Mesodermal cell (in vitro differentiated cells): ENCODE results near the gene TSPAN18.

ENCODE experiments used
- H3K27ac ChIP-seq: 2 replicates; pipeline ENCODE4 v1.7.0; 2013; ENCODE audit warnings: mild to moderate bottlenecking, low read depth, low read length, moderate library complexity; ENCODE audit not compliant: severe bottlenecking
- H3K36me3 ChIP-seq: 2 replicates; pipeline ENCODE4 v1.7.1; 2013; ENCODE audit warnings: mild to moderate bottlenecking, low read length, moderate library complexity; ENCODE audit not compliant: control insufficient read depth, insufficient read depth
- H3K4me1 ChIP-seq: one replicate; pipeline ENCODE4 v1.7.1; 2013; ENCODE audit warnings: mild to moderate bottlenecking, low read length; ENCODE audit not compliant: insufficient read depth, control insufficient read depth, poor library complexity, severe bottlenecking
- H3K4me3 ChIP-seq: 2 replicates; pipeline ENCODE4 v1.7.0; 2013; ENCODE audit warnings: low read length, control low read depth, mild to moderate bottlenecking; ENCODE audit not compliant: insufficient read depth, poor library complexity, severe bottlenecking; ENCODE audit errors: extremely low read depth
- H3K9me3 ChIP-seq: 2 replicates; pipeline ENCODE4 v1.7.1; 2013; ENCODE audit warnings: mild to moderate bottlenecking, low read length, moderate library complexity; ENCODE audit not compliant: control insufficient read depth
- WGBS, 2 experiments: methylation state at CpG; one replicate each; pipeline ENCODE4 v1.1.5; 2013; ENCODE audit warnings: missing lambda C conversion rate in 2 of 2; ENCODE audit not compliant: insufficient coverage in 2 of 2; 5-methylcytosine and 5-hydroxymethylcytosine counted together

TSPAN18 gene

DNA sequence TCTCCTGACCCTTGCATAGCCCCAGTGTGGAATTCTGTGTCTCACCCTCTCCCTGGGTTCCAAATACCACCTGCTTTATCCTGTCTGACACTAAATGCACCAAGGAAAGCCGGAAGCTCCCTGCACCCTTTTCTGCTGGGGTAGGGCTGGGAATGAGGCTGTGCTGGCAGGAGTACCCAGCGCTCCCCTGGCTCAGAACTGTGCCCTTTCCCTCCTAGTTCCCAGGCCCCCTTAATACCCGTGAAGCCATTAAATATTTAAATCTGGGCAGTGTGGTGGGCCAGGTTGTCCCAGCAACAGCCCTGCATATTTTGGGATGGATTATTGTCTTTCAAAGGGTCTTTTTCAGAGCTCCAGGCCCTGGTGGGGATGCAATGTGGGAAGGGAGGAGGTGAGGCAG, 160.9 kb downstream of the TSPAN18 start:
- peaks cover 2% of the 10 kb centered on the region for H3K36me3 ChIP-seq

DNA sequence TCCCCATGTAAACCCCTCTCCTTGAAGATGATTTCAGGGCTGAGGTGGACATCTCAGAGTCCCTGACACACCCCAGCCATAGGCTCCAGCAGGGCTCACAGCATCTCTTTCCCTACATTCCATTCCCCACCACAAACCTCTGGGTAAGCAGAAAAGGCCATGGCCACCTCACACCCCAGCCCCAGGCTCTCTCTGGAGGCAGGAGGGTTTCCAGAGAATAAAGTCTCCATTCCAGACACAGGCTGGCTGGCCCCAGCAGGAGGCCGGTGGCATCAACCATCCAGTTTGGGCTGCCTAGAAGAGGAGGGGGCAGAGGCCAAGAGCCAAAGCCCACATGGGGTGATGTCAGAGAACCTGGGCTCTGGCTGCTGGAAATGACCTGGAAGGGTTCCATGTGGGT, 162.5 kb downstream of the TSPAN18 start:
- WGBS, 2 experiments = 86 to 100% methylated on average over 1 of the region's 1 CpG
- H3K36me3 ChIP-seq = no peaks in the 10 kb centered on the region
- H3K4me3 ChIP-seq = no peak overlapping the region
- no peaks in the 10 kb centered on the region for H3K9me3 ChIP-seq
- H3K27ac ChIP-seq = no peak overlapping the region
- peaks cover 15% of the 10 kb centered on the region for H3K4me1 ChIP-seq

More for the DNA sequence above, 160.9 kb downstream of the TSPAN18 start:
- H3K9me3 ChIP-seq = no peaks in the 10 kb centered on the region
- 60% methylated on average over 1 of the region's 3 CpGs; no CpG with 5 or more reads in 1 of the 2 experiments for whole genome bisulfite sequencing, 2 experiments
- peaks cover 15% of the 10 kb centered on the region for H3K4me1 ChIP-seq
- H3K27ac ChIP-seq = no peak overlapping the region
- H3K4me3 ChIP-seq = no peak overlapping the region

DNA sequence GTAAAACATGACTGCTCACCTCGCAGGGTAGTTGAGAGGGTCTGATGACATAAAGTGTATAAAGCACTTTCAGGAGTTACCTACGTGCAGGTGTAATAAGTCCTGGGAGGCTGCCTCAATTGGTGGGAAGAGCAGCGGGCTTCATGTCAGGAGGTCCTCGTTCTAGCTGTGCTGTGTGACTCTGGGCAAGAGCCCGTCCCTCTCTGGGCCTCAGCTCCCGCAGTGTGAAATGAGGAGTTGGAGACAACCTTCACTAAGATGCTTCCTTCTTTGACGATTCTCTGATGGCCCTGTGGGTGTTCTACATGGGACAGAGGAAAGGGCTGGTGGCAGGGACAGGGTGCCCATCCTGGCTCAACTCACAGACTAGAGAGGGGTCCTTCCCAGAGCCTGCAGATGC, 166.1 kb downstream of the TSPAN18 start:
- Histone ChIP-seq H3K27ac (no peak overlapping the region), H3K4me1 (no peaks in the 10 kb centered on the region), H3K9me3 (no peaks in the 10 kb centered on the region), H3K4me3 (no peak overlapping the region), H3K36me3 (peaks cover 13% of the 10 kb centered on the region)
- 80 to 90% methylated on average over 5 of the region's 7 CpGs for WGBS, 2 experiments

DNA sequence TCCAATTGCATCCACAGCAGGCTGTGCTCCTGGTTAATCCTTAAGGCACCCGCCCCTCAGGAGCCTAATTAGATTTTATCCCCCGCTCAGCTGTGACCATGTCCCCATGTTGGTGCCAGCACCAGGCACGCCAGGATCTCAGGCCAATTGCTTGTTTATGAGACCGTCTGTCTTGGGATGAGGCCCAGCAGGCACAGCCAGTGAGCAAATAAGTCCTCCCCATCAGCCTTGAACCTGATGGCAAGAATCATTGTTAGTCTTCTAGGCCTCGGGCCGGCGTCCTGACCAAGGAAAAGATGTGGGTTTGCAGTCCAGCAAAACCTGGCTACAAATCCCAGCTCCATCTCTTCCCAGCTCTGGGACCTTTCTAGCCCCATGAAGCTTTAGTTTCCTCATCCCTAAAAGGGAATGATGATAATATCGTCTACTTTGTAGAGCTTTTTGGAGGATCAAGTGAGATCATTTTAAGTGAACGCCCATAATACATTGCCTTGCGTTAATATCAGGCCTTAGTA, 166.6 kb downstream of the TSPAN18 start:
- WGBS, 2 experiments = 79 to 80% methylated on average over 10 of the region's 10 CpGs
- no peaks in the 10 kb centered on the region for H3K4me1 ChIP-seq
- peaks cover 18% of the 10 kb centered on the region for H3K36me3 ChIP-seq
- H3K9me3 ChIP-seq = peaks cover 1% of the 10 kb centered on the region
- no peak overlapping the region for H3K4me3 ChIP-seq
- H3K27ac ChIP-seq = no peak overlapping the region

DNA sequence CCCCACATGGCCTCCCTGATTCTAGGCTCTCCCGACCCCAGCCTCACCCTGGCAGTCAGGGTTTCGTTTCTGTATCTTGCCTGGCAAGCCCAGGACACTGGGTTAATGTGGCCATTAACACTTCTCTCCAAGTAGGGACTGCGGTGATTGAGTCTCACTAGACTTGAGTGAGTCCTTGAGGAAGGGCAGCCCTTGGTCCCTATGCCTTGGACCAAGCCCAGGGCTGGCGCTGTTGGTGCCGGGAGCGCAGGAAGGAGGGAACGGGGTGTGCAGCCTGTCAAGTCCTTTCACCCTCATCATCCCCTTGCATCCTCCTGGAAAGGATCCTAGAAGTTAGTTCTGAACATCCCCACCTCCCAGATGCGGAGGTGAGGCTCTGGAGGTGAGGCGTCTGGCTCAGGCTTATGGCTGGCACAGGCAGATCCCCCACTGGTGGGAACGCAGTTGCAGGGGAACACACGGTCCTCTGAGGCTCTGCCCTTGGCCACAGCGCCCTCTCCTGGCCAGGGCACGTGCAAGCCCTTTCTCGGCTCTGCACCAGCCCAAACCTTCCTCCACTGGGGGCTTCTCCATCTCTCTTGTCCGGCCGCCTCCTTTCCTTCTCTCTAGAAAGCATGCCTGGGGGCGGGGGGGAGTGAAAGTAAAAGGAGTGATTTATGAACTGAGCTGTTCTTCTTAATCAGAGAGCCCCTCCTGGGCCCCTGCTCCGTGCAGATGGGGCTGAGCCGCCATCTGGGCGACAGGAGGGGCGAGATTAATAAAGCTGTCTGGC, 167.3 kb downstream of the TSPAN18 start:
- H3K9me3 ChIP-seq = peaks cover 4% of the 10 kb centered on the region
- WGBS, 2 experiments = 51 to 55% methylated on average over 12 to 14 of the region's 21 CpGs
- H3K27ac ChIP-seq = no peak overlapping the region
- H3K4me3 ChIP-seq = no peak overlapping the region
- H3K4me1 ChIP-seq = no peaks in the 10 kb centered on the region
- peaks cover 24% of the 10 kb centered on the region for H3K36me3 ChIP-seq

DNA sequence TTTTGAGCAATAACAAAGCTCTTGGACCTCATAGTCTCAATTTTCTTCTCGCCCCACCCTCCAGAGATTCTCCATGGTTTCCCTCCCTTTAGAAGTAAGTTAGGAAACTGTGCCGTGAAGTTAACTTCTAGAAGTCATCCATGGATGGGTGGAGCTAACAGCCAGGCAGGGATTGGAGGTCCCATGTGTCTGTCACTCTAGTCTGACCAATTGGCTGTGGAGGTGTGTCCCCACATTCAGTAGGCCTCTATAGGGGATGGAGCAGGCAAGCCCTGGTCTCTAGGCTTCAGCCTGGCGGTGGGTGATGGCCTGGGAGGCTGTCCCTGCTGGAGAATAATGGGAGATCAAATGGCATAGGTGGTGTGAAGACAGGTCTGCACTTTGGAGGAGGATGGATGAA, 173.2 kb downstream of the TSPAN18 start:
- Histone ChIP-seq H3K27ac (no peak overlapping the region), H3K36me3 (peaks cover 33% of the 10 kb centered on the region), H3K4me1 (no peaks in the 10 kb centered on the region), H3K9me3 (peaks cover 4% of the 10 kb centered on the region), H3K4me3 (no peak overlapping the region)
- 67 to 90% methylated on average over 1 to 2 of the region's 3 CpGs for WGBS, 2 experiments

DNA sequence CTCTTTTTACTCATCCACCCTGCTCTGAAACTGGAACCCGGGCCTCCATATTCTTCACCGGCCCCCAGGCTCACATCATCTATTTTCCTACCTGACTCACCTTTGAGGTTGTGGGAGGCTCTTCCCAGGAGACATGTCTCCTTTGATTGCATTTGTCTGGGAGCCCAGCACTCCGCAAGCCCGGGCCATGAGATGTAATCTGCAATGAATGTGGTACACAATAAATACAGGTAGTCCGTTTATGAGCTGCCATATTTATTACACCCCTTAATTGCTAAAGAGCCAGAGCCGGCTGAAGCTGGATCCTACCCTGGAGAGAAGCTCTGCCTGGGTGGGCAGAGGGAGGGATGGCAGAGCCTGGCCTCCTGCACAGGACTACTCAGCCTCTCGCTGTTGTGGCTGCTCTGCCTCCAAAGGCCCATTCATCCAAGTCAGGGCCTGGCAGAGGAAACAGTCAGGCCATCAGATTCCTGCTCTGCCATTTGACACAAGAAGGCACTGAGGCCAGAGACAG, 174.4 kb downstream of the TSPAN18 start:
- no peak overlapping the region for H3K27ac ChIP-seq
- 82 to 100% methylated on average over 2 to 3 of the region's 7 CpGs for WGBS, 2 experiments

DNA sequence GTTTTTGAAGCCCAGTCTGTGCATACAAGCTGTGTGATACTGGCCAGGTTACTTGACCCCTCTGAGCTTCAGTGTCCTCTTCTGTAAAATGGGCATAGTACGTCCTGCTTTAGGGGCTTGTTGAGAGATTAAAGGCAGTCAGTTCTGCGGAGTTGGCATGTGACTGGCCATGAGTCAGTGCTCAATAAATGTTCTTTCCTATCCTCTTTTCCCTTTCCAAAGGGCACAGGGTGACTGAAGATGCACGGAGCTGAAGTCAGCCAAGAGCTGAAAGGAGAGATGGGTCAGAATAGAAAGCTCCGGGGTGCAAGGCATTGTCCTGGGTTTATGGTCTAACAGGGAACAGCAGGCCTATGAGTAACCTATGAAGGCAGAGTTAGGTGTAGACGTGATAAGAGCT, 175.0 kb downstream of the TSPAN18 start:
- Histone ChIP-seq H3K4me1 (peaks cover 3% of the 10 kb centered on the region), H3K4me3 (no peak overlapping the region), H3K36me3 (peaks cover 30% of the 10 kb centered on the region), H3K9me3 (peaks cover 4% of the 10 kb centered on the region), H3K27ac (no peak overlapping the region)
- WGBS, 2 experiments = 93 to 100% methylated on average over 2 to 4 of the region's 5 CpGs

More for the DNA sequence above, 174.4 kb downstream of the TSPAN18 start:
- Histone ChIP-seq H3K4me3 (no peak overlapping the region), H3K36me3 (peaks cover 33% of the 10 kb centered on the region), H3K4me1 (peaks cover 3% of the 10 kb centered on the region), H3K9me3 (peaks cover 4% of the 10 kb centered on the region)

DNA sequence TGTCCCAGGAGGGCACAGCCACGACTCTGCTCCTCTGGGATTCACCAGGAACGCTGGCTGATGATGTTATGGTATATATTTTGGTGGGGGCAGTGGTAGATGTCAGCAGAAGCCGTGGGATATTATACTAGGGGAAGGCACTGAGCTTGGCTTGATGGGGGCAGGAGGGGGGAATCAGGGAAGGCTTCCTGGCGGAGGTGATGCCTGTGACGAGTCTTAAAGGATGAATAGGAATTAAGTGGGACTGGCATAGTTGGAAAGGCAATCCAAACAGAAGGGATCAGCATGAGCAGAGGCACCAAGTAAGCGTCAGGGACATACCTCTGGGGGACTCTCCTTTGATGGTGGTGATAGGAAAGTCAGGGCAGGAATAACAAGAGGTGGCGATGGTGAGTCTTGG, 176.3 kb downstream of the TSPAN18 start:
- Histone ChIP-seq H3K36me3 (peaks cover 19% of the 10 kb centered on the region), H3K4me3 (no peak overlapping the region), H3K4me1 (peaks cover 3% of the 10 kb centered on the region), H3K27ac (no peak overlapping the region), H3K9me3 (peaks cover 4% of the 10 kb centered on the region)
- WGBS, 2 experiments = 79 to 86% methylated on average over 6 to 7 of the region's 7 CpGs

DNA sequence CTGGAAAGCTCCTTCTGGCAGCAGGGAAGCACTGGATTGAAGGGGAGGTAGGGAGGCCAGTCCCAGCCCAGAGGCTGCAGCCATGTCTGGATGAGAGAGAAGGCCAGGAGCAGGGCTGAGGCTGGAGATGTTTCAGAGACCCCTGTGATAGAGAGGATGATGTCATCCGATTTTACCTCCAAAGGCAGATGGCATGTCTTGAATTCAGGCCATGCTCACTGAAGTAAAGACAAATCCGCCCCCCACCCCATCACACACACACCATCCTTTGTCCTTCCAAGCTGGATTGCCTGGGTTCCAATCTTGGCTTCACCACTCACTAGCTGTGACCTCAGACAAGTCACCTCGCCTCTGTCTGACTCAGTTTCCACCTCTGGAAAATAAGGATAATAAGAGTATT, 176.8 kb downstream of the TSPAN18 start:
- H3K9me3 ChIP-seq = peaks cover under 1% of the 10 kb centered on the region
- 83 to 92% methylated on average over 1 to 2 of the region's 3 CpGs for WGBS, 2 experiments

More for the DNA sequence above, 176.8 kb downstream of the TSPAN18 start:
- peaks cover 14% of the 10 kb centered on the region for H3K36me3 ChIP-seq
- peaks cover 3% of the 10 kb centered on the region for H3K4me1 ChIP-seq
- no peak overlapping the region for H3K27ac ChIP-seq
- H3K4me3 ChIP-seq = no peak overlapping the region
